GM23338 (cell line): Measurements from ENCODE around the gene GPR137C. TPM values are rescaled to one million over a fixed set of nuclear protein-coding genes. Genes with fewer than 3 reads are reported as not detected.

Experiments used
- ATAC-seq: fragments of 200-7000 bp; cut with Tn5 transposase; 3 replicates; pipeline ENCODE4 v1.9.1; 2020
- DNase-seq: peaks from one replicate; pipeline ENCODE4 v3.0.0-alpha.2; 2015; ENCODE audit warnings: low spot score
- H2AFZ ChIP-seq: fragments of 200-600 bp; sonication (generic); 2 replicates; pipeline ENCODE4 v1.8.0; 2016; ENCODE audit warnings: antibody characterized with exemption, mild to moderate bottlenecking, moderate library complexity
- H3F3A ChIP-seq: fragments of 200-600 bp; sonication (generic); replicated peaks from 2 replicates; pipeline ENCODE4 v1.8.0; 2017; ENCODE audit warnings: antibody characterized with exemption, mixed run types, low read depth
- H3K27ac ChIP-seq: fragments of 200-600 bp; sonication (generic); 2 replicates; pipeline ENCODE4 v1.6.1; 2016; ENCODE audit warnings: low read depth
- H3K27me3 ChIP-seq: fragments of 200-600 bp; sonication (generic); 2 replicates; pipeline ENCODE4 v1.8.0; 2016; ENCODE audit warnings: mild to moderate bottlenecking, mixed run types, moderate library complexity; ENCODE audit not compliant: insufficient read depth
- H3K36me3 ChIP-seq: fragments of 200-600 bp; sonication (generic); 2 replicates; pipeline ENCODE4 v1.8.0; 2016; ENCODE audit warnings: mild to moderate bottlenecking; ENCODE audit not compliant: insufficient read depth
- H3K4me1 ChIP-seq: fragments of 200-600 bp; sonication (generic); 2 replicates; pipeline ENCODE4 v1.8.0; 2016; ENCODE audit warnings: mild to moderate bottlenecking, moderate library complexity; ENCODE audit not compliant: insufficient read depth
- H3K4me2 ChIP-seq: fragments of 200-600 bp; sonication (generic); 2 replicates; pipeline ENCODE4 v1.7.1; 2017; ENCODE audit warnings: mixed run types
- H3K4me3 ChIP-seq: fragments of 200-600 bp; sonication (generic); 2 replicates; pipeline ENCODE4 v1.6.1; 2016; ENCODE audit warnings: mixed run types
- H3K79me2 ChIP-seq: fragments of 200-600 bp; sonication (generic); replicated peaks from 2 replicates; pipeline ENCODE4 v1.8.0; 2017; ENCODE audit warnings: mild to moderate bottlenecking; ENCODE audit not compliant: insufficient read depth
- H3K9me2 ChIP-seq: fragments of 200-600 bp; sonication (generic); 2 replicates; pipeline ENCODE4 v1.8.0; 2017; ENCODE audit not compliant: insufficient read depth
- H4K20me1 ChIP-seq: fragments of 200-600 bp; sonication (generic); replicated peaks from 2 replicates; pipeline ENCODE4 v1.8.0; 2017; ENCODE audit warnings: mild to moderate bottlenecking; ENCODE audit not compliant: insufficient read depth
- H3K27ac Mint-ChIP-seq: 2 replicates; pipeline ENCODE4 v1.8.0; 2020; ENCODE audit warnings: inconsistent platforms, mild to moderate bottlenecking, moderate library complexity, mixed read lengths
- H3K27me3 Mint-ChIP-seq: 3 replicates; pipeline ENCODE4 v1.8.0; 2022; ENCODE audit warnings: low read depth, mild to moderate bottlenecking, moderate library complexity, mixed read lengths, inconsistent platforms; ENCODE audit not compliant: insufficient read depth, poor library complexity
- H3K36me3 Mint-ChIP-seq: 3 replicates; pipeline ENCODE4 v1.8.0; 2021; ENCODE audit warnings: low read depth, mild to moderate bottlenecking, inconsistent platforms, moderate library complexity, mixed read lengths
- H3K4me1 Mint-ChIP-seq: 3 replicates; pipeline ENCODE4 v1.8.0; 2020; ENCODE audit warnings: mild to moderate bottlenecking, inconsistent platforms, mixed read lengths
- H3K4me3 Mint-ChIP-seq: 3 replicates; pipeline ENCODE4 v1.8.0; 2021; ENCODE audit warnings: moderate library complexity, mild to moderate bottlenecking, inconsistent platforms, mixed read lengths
- H3K9me3 Mint-ChIP-seq: 3 replicates; pipeline ENCODE4 v1.8.0; 2020; ENCODE audit warnings: moderate library complexity, mild to moderate bottlenecking, inconsistent platforms, mixed read lengths
- CREB1 ChIP-seq: fragments of 250-450 bp; sonication (Bioruptor Pico); IDR thresholded peaks from 2 replicates; pipeline ENCODE4 v1.5.0; 2020; ENCODE audit warnings: low read depth, mild to moderate bottlenecking, moderate library complexity
- ETS1 ChIP-seq: IDR thresholded peaks from 2 replicates; pipeline ENCODE4 v1.6.1; 2016; ENCODE audit warnings: antibody characterized with exemption
- EZH2 ChIP-seq: fragments of 200-600 bp; sonication (generic); IDR thresholded peaks from one replicate; pipeline ENCODE4 v1.8.0; 2017; ENCODE audit warnings: antibody characterized with exemption, mild to moderate bottlenecking, low read depth; ENCODE audit not compliant: unreplicated experiment
- EZH2phosphoT487 ChIP-seq: fragments of 200-600 bp; sonication (generic); IDR thresholded peaks from one replicate; pipeline ENCODE4 v1.8.1; 2018; ENCODE audit warnings: antibody characterized with exemption; ENCODE audit not compliant: unreplicated experiment
- JUNB ChIP-seq: IDR thresholded peaks from one replicate; pipeline ENCODE4 v1.6.1; 2016; ENCODE audit warnings: antibody characterized with exemption; ENCODE audit not compliant: unreplicated experiment
- NANOG ChIP-seq: IDR thresholded peaks from 2 replicates; pipeline ENCODE4 v1.6.1; 2016; ENCODE audit warnings: antibody characterized with exemption, borderline replicate concordance
- POLR2AphosphoS5 ChIP-seq: IDR thresholded peaks from 2 replicates; pipeline ENCODE4 v1.6.1; 2016; ENCODE audit warnings: antibody characterized with exemption, low read depth
- STAT1 ChIP-seq: IDR thresholded peaks from one replicate; pipeline ENCODE4 v1.6.1; 2016; ENCODE audit warnings: antibody characterized with exemption; ENCODE audit not compliant: unreplicated experiment
- ZNF114 ChIP-seq: fragments of 250-450 bp; sonication (Bioruptor Pico); IDR thresholded peaks from 2 replicates; pipeline ENCODE4 v1.5.0; 2020; ENCODE audit warnings: mild to moderate bottlenecking, moderate library complexity
- ZNF331 ChIP-seq: fragments of 250-450 bp; sonication (Bioruptor Pico); IDR thresholded peaks from 2 replicates; pipeline ENCODE4 v1.5.0; 2020; ENCODE audit warnings: low read depth, mild to moderate bottlenecking, moderate library complexity
- ZNF462 ChIP-seq: fragments of 250-450 bp; sonication (Bioruptor Pico); IDR thresholded peaks from 2 replicates; pipeline ENCODE4 v1.5.0; 2020; ENCODE audit warnings: mild to moderate bottlenecking, moderate library complexity
- polyA plus RNA-seq: library from polyadenylated mRNA; unstranded; fragments of >200 nt; fragmentation: Nextera tagmentation; extraction: Ambion mirVana; gene quantifications from 2 replicates; pipeline ENCODE4 v1.2.1, GENCODE V29; 2016
- total RNA-seq: library from RNA; depleted of rRNA; stranded (reverse); fragments of >200 nt; shearing (Covaris generic); gene quantifications from 2 replicates; pipeline ENCODE4 v1.2.3, GENCODE V29; 2014

The GPR137C gene
- total and polyA plus RNA-seq, 2 experiments from 2014 or later, result 2.2 to 5.2 TPM

DNA sequence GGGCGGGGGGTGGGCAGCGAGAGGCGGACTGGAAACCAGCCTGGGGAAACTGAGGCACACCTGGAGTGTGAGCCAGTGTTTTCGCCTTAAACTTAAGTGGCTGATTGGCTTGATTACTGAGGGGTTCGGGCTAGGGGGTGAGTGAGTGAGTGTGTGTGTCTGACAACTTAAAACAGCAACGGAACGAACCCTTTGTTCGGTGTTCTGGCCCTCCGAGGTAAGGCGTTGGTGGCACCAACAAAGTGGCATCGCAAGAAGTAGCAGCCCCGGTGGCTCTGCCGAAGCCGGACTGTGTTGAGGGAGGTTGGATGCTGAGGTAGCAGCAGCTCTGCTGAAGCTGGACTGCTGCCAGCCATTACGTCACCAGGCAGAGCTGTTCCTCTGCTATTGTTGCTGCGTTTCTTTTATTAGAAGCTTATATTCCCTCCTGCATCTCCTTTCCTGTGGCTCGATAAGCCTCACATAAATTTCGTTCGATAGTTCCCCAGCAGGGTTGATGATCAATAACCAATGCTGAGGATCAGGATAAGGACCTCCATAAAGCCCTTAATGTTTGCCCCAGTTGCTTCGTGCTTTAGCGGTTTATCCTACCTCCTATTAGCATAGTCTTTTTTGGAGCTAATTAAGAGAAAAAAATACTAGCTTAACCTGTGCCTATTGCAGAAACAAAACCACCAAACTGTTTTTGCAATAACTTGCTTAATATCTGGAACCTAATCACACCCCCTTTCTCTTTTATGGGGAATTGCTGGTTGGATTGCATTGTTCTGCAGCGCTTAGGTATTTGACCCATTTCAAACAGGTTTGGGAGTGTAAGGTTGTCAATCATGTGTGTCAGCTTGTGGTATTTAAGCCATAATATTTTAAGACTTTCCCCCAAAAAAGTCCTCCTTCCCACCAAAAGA, 1.3 kb downstream of the GPR137C start:
- Mint-ChIP-seq H3K27ac (no peak overlapping the region), H3K4me3 (peak overlapping the region; percentile 93), H3K4me1 (peaks cover 13% of the 10 kb centered on the region; the same call in 2 of the 3 replicates), H3K36me3 (peaks cover 4% of the 10 kb centered on the region), H3K9me3 (peaks cover under 1% of the 10 kb centered on the region; the same call in 2 of the 3 replicates), H3K27me3 (peaks cover 3% of the 10 kb centered on the region)
- H3K4me3 ChIP-seq, result peak overlapping the region; percentile 80
- peaks cover 21% of the 10 kb centered on the region for H3K79me2 ChIP-seq
- DNase-seq (peak; percentile 50), ATAC-seq (peak; percentile 3; the same call in 1 of the 3 replicates)
- H4K20me1 ChIP-seq, result peaks cover 2% of the 10 kb centered on the region; the same call in 1 of the 2 replicates
- H3K36me3 ChIP-seq, result no peaks in the 10 kb centered on the region
- peaks cover 17% of the 10 kb centered on the region for H3K27me3 ChIP-seq
- peak overlapping the region; percentile 92 for H3K4me2 ChIP-seq
- H3K4me1 ChIP-seq, result peaks cover 21% of the 10 kb centered on the region; the same call in 1 of the 2 replicates
- H3K9me2 ChIP-seq, result no peaks in the 10 kb centered on the region
- TF ChIP-seq ETS1 (no peak), CREB1 (CRISPR knock-in tag) (peak; percentile 57; the same call in 1 of the 2 replicates), EZH2 (peak; percentile 40)
- no peaks in the 10 kb centered on the region for H3F3A ChIP-seq
- no peak overlapping the region for H3K27ac ChIP-seq
- H2AFZ ChIP-seq, result peak overlapping the region; percentile 67

DNA sequence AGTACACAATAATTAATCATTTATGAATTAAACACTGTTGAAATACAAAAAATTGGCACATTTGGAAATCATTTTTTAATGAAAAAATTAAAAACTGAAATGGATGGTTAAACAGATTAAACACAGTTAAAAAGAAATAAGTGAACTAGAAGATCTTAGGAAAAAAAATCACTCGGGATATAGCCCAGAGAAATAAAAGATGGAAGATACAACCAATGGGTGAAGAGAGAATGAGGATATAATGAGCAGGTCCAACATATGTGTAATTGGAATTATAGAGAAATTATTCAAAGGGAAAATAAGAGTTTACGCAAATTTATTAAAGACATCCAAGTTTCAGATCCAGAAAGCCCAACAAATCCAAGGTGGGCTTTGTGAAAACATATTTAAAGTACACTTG, 6.1 kb downstream of the GPR137C start:
- no peaks in the 10 kb centered on the region for H3F3A ChIP-seq
- H2AFZ ChIP-seq, result no peak overlapping the region
- Mint-ChIP-seq H3K27me3 (peaks cover 5% of the 10 kb centered on the region), H3K27ac (no peak overlapping the region), H3K36me3 (peaks cover 4% of the 10 kb centered on the region), H3K9me3 (peaks cover 4% of the 10 kb centered on the region; the same call in 1 of the 3 replicates), H3K4me3 (no peak overlapping the region), H3K4me1 (peaks cover 4% of the 10 kb centered on the region; the same call in 2 of the 3 replicates)
- ATAC-seq, result no peak
- no peaks in the 10 kb centered on the region for H3K79me2 ChIP-seq
- H3K9me2 ChIP-seq, result no peaks in the 10 kb centered on the region
- H3K4me1 ChIP-seq, result peaks cover 9% of the 10 kb centered on the region; the same call in 1 of the 2 replicates
- H3K4me2 ChIP-seq, result no peak overlapping the region
- no peak overlapping the region for H3K27ac ChIP-seq
- H4K20me1 ChIP-seq, result peaks cover 2% of the 10 kb centered on the region; the same call in 1 of the 2 replicates
- no peak overlapping the region for H3K4me3 ChIP-seq
- no peaks in the 10 kb centered on the region for H3K36me3 ChIP-seq
- DNase-seq, result no peak
- peaks cover 17% of the 10 kb centered on the region for H3K27me3 ChIP-seq
- TF ChIP-seq STAT1 (no peak), JUNB (no peak), ZNF114 (CRISPR knock-in tag) (no peak), EZH2phosphoT487 (no peak), CREB1 (CRISPR knock-in tag) (no peak), ZNF331 (CRISPR knock-in tag) (no peak), ETS1 (no peak), POLR2AphosphoS5 (no peak), NANOG (no peak), ZNF462 (CRISPR knock-in tag) (no peak)
